Epithelial cell of prostate (primary cell): ENCODE measurements around the gene GNB1L.

ENCODE experiments used
- DNase-seq: peaks from one replicate; pipeline ENCODE4 v3.0.0-alpha.2; 2011; ENCODE audit warnings: low read depth, low spot score
- H3K27ac ChIP-seq: fragments of 450-650 bp; 2 replicates; pipeline ENCODE4 v1.5.1; 2017; ENCODE audit warnings: mild to moderate bottlenecking

GNB1L gene

DNA sequence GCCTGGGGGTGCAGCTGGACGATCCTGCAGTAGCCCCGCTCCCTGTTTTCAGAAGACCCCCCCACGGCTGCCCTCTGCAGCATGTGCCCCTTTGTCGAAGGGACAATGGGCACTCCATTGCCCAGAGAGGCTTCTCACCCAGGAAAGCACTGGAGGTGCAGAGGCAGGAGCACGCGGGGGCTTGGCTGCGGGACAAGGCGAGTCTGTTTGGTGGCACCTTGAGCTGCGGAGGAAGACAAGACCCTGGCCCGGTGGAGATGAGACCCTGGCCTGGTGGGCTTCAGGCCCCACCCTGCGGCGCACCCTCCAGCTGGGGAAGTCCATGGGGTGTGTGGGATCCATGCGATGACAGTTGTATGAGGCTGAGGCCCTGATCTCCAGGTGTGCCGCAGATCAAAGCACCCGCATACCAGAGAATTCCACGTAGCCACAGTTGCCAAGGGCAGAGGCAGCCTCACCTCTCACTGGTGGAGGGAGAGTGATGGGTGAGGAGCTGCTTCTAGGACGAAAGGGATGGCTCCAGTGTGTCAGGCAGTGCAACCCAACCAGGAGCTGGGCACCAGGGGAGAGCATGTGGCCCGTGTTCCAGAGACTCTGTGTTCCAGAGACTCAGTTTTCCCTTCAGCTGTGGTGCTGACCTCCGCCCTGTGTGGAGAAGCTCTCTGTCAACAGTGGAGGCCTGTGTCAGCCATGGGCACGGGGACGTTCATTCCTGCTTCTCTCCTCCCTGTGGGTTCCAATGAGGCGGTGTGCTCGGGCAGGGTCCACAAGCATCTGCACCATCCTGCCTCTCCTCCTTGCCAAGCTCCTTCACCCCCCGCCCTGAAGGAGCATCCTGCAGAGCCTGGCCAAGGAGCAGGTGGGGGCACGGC lies 84.1 kb downstream of the GNB1L start:
- no peak for DNase-seq
- no peak overlapping the region for H3K27ac ChIP-seq

DNA sequence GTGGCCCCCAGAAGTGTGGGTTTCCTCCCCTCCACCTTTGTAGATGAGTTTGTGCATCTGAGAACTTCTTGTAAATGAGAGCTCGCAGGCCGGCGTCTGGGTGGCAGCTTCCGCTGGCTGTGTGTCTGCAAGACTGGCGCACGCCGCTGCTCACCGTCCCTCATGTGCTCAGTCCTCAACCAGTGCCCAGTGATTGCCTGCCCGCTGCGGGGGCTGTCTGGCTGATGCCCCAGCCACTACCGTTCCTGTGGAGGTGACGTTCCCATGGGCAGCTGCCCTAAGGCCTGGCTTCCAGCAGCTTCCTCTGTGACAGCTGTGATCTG lies 85.3 kb downstream of the GNB1L start:
- no peak for DNase-seq
- H3K27ac ChIP-seq, result no peak overlapping the region

DNA sequence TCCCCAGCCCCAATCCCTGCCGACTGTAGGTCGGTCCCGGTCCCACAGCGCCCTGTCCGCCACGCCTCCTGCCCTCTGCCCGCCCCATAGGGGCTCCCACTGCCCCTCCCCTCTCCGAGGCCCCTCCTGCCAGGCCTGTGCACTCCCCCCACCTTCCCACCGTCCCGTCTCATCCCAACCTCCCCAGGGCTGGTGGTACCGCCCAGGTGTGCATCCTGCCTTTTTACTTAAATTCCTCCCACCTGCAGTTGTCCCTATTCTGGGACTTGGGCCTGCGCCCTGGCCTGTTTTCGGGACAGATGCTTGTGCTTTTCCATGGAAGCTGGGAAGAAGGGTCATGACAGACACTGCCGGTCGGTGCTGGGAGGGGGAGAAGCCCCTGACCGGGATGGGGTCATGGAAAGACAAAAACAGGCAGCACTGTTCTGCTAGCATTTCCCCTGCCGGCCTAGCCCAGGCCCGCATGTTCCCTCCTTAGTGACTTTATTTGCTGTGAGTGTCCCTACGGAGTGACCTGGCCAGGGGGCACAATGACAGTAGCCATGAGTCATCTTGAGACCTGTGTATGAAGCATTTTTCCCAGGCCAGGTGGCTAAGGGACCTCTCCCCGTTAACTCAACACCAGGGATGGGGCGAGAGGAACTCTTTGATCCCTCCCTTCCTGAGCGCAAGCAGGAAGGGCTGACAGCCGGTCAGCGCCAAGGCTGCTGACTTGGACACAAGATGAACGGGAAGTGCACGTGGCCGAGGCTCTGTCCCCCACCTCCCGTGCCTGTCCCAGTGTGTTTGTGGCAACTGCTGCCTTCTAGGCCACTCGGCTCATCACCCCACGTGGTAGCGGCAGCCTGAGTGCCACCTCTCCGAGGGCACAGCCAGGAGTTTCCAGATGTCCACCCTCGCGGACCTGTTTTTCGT lies 87.0 kb downstream of the GNB1L start:
- DNase-seq, result no peak
- no peak overlapping the region for H3K27ac ChIP-seq

DNA sequence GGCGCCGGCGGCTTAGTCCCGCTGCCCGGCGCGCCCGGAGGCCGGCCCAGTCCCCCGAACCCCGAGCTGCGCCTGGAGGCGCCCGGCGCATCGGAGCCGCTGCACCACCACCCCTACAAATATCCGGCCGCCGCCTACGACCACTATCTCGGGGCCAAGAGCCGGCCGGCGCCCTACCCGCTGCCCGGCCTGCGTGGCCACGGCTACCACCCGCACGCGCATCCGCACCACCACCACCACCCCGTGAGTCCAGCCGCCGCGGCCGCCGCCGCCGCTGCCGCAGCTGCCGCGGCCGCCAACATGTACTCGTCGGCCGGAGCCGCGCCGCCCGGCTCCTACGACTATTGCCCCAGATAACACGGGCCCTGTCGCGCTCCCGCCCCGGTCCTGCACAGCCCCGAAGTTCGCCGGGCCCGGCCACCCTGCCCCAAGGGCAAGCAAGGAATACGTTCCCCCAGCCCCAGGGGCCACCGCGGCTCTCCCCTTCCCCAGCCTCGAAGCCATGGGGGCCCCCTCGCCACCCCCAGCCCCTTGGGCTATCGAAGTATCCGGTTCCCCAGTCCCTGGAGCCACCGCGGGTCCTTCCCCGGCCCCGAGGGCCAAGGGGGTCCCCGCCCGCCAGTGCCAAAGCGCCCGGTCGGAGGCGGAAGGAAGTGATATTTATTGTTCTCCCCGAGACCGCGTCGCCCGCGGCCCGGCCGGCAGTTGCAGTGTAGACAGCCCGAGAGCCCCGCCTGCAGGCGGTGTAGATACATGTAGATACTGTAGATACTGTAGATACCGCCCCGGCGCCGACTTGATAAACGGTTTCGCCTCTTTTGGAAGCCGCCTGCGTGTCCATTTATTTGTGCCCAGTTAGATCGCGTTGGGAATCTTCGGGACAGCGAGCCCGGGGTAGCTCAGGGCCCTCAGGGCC lies 87.9 kb downstream of the GNB1L start:
- DNase-seq, result no peak
- H3K27ac ChIP-seq, result peak overlapping the region; percentile 17

DNA sequence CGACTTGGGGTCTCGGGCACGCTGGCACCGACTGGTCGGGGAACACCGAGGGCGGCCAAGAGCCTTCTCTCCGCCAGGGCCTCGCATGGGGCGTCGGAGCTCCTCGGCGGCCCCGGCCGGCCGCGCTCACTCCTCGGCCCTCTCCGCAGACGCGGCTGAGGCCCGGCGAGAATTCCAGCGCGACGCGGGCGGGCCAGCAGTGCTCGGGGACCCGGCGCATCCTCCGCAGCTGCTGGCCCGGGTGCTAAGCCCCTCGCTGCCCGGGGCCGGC lies 88.5 kb downstream of the GNB1L start:
- H3K27ac ChIP-seq, result peak overlapping the region; percentile 17
- DNase-seq, result no peak

DNA sequence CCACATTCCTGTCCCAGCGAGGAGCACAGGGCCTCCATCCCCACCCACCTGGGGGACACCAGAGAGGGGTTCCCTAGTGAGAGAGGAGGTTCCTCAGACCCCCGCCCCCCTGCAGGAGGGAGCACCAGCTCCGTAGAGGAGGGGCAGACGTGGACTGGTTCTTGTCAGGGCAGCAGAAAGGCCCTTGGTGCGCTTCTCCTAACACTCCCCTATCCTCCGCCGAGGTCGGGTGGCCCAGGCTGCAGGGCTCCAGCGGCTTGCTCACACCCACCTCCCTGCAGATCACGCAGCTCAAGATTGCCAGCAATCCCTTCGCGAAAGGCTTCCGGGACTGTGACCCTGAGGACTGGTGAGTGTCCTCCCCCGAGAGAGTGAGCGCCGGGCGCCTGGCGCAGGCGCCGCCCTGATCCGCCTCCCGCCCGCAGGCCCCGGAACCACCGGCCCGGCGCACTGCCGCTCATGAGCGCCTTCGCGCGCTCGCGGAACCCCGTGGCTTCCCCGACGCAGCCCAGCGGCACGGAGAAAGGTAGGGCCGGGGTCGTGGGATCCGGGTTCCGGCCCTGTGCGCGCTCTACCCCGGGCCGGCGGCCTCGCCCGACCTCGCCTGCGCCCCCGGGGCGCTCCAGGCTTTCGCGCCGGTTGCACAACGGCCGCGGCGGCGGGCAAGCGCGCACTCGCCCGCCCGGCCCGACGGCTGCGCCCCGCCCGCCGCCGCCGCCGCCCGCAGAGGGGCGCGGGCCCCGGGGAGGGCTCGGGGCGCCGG lies 89.0 kb downstream of the GNB1L start:
- peak overlapping the region; percentile 17 for H3K27ac ChIP-seq
- DNase-seq, result no peak

DNA sequence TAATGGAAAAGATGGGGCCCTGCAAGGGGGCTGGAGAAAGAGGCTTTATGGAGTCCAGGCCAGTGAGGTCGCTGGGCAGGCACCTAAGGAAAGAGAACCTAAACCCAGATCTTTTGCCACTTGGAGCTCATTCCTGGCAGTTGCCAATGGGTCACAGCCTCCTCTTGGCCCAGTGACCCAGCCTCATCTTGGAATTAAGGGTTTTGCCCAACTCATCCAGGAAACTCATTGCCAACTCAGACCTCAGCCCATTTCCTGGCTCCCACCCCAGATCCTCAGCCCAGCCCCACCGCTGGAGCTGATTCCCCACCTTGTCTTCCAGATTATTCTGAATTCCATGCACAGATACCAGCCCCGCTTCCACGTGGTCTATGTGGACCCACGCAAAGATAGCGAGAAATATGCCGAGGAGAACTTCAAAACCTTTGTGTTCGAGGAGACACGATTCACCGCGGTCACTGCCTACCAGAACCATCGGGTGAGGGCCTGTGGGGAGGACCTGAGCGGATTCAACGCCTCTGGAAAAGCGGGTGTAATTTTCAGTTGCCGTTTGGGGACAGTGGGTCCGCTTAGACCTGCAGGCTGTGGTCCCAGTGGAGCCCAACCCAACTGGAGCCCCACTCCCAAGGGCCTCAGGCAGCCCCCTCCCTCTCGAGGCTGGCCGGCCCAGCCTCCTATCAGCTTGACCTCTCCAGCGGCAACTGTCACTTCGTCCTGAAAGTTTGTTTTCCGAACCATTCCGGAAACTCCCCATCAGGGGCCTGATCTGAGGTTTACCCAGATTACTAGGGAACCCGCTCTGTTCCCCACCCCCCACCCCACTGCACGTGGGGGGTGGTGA lies 89.8 kb downstream of the GNB1L start:
- DNase-seq, result no peak
- no peak overlapping the region for H3K27ac ChIP-seq

DNA sequence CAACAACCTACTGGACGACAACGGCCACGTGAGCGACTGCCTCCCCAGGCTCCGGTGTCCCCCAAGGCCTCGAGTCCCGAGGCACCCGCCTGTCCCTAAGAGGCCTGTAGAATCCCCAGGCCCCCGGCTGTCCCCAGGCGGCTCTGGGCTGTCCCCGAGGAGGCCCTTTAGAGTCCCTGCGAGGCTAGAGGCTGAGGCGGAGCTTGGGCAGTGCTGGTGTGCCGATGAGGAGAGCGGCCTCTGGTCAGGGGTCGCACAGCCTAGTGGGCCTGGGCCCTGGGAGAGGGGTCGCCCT lies 90.4 kb downstream of the GNB1L start:
- no peak for DNase-seq

DNA sequence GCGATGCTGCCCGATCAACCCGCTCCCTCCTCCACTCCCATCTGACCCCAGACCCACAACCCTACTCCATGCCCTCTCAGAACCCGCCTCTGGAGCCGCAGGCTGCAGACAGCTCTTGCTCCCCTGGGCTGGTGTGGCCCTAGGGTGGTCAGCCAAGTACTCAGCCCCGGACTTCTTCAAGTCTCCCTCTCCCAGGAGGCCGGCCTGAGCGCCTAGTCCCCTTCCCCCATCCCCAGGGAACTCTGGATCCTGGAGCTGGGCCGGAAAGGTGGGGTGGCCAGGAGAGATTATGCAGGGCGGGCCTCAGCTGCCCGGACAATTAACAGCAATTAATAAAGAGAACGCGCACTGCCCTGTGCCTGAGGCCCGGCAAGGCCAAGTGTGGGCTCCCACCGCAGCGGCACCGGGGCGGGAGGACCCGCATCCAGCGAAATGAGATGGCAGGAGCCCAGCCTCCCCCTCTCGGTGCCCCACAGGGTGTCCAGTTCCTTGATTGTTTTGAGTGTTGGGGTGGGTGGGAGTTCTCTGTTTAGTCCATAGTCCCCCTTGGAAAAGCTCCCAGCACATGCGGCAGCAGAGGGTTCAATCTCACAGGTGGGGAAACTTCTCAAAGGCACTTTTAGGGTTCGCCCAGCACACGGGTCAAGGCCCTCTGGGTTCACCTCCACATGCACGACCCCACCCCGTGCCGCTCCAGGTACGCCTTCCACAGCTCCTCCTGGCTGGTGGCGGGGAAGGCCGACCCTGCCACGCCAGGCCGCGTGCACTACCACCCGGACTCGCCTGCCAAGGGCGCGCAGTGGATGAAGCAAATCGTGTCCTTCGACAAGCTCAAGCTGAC lies 91.0 kb downstream of the GNB1L start:
- no peak for DNase-seq
- no peak overlapping the region for H3K27ac ChIP-seq

More for the DNA sequence above, 90.4 kb downstream of the GNB1L start:
- H3K27ac ChIP-seq, result no peak overlapping the region

DNA sequence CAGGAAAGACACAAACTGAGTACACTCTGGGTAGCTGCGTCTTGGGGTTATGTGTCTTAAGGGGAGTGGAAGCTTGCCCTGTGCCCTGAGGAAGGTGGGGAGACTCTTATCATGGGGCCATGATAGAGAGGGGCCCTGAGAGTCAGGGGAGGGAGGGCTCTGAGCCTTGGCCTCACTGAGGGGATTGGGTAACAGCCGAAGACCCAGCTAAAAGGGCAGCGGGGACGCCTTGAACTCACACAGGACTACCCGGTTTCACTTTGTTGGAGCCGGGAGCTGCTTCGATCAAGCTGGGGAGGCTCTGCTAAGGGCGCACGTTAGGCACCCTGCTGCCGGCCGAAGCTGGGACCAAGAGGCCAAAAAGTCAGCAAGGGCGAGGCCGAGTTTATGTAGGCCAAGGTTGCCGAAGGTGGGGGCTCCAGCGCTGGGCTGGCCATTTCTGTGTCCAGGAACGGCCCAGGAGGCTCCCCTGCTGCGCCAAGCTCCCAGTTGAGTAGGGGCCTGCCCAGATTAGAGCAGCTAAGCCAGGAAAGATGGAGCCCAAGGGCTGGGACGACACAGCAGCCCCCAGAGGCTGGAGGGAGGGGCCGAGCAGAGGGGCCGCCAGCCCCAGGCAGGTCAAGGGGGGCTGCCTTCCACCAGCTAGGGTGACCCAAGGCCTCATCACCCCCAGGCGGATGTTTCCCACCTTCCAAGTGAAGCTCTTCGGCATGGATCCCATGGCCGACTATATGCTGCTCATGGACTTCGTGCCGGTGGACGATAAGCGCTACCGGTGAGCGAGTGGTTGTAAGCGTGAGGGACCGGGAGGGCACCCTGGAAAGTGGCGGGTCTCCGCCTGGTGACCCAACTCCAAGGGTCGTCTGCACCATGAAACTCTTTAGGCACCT lies 91.9 kb downstream of the GNB1L start:
- no peak for DNase-seq
- no peak overlapping the region for H3K27ac ChIP-seq

DNA sequence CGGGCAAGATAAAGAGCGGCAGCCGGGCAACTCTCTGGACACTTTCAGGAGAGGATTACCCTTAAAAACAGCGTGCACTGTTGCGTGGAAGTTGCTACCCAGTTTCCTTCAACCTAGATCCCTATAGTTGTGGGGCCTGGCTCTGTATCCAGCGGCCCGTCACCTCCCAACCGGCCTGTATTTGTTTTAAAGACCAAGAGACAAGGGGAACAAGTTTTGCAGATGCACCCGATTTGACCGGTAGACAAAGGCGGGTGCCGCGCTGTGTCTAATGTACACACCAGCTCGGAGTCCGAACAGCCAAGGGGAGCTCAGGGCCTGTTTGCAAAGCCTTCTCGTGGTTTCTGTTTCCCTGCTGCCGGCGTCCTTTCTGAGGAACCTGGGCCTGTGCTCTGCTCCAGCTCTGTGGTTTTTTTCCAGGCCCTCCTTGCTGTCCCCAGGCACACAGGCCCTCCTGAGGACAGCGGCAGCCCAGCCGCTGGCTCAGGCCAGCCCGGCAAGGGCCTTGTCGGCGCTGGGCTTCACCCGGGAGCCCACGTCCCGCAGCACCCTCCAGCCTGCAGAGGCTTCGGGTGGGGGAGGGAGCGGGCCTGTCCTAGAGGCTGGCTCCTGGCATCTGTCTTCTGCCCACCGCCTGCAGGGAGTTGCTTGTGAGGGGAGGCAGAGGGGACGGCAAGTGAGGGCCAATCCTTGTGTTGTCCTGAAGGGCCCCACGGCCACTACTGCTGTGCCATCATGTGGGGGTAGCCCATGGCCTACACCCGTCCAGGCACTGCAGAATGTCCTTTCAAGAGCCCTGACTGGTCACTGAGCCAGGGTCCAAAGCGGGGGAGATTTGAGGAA lies 92.7 kb downstream of the GNB1L start:
- H3K27ac ChIP-seq, result no peak overlapping the region
- DNase-seq, result no peak

DNA sequence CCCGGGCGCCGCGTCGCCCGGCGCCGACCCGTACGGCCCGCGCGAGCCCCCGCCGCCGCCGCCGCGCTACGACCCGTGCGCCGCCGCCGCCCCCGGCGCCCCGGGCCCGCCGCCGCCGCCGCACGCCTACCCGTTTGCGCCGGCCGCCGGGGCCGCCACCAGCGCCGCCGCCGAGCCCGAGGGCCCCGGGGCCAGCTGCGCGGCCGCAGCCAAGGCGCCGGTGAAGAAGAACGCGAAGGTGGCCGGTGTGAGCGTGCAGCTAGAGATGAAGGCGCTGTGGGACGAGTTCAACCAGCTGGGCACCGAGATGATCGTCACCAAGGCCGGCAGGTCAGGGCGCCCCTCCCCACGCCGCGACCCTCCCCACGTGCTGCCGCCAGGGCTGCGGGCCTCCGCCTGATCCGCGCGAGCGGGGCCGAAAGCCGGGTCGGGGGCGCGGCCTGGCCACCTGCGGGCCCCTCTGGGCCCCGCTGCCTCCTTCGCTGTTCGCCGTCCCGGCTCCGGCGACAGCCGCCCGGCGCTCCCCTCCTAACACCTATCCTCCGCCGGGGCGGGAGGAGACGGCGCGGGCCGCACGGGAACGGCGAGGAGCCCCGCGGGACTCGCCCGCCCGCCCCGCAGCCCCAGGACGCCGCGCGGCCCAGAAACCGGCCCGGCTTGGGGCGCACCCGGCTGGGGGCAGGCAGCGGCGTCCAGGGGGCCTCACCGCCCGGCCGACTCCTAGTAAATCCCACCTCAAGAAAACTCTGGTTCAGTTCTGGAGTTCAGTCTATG lies 93.5 kb downstream of the GNB1L start:
- no peak for DNase-seq
- no peak overlapping the region for H3K27ac ChIP-seq

DNA sequence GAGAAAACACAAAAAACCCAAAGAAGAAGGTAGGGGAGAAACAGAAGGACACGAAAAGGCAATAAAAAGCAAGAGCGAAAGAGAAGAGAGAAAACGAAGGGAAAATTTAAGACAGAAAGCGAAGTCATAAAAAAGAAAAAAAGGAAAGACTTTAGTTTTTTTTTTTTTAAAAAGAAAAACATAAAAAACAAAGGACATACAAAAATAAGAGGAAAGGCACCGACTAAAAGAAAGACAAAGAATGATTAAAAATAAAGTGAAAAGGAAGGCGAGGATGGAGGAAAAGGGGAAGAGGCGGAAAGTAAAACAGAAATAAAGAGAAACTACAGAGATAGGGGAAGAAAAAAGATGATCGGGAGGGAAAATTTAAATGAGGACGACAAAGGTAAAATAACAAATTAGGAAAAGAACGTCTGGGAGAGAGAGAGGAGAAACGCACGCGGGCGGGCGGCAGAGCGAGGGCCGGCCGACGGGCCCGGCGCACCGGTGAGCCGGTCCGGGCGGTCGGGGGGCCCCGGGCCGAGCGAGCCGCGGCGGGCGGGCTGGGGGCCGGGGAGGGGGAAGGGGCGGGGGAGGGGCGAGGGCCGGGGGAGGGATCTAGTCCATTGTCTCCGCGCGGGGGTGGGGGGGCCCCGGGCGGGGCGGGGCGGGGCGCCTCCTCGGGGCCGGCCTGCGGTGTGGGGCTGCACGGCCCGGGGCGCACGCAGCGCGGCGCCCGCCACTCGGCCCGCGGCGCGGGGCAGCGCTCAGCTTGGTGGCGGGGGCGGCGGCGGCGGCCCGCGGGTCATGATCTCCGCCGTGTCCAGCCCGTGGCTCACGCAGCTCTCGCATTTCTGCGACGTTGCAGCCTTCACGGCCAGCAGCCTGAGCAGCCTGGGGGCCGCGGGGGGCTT lies 94.4 kb downstream of the GNB1L start, which contains the start of gene TBX1:
TBX1 (plus strand) TSS at position 721 of the 893 bp plus-strand sequence; CDS start at position 787, 66 bp downstream.
- no peak for DNase-seq
- H3K27ac ChIP-seq, result no peak within 1 kb of the TSS

DNA sequence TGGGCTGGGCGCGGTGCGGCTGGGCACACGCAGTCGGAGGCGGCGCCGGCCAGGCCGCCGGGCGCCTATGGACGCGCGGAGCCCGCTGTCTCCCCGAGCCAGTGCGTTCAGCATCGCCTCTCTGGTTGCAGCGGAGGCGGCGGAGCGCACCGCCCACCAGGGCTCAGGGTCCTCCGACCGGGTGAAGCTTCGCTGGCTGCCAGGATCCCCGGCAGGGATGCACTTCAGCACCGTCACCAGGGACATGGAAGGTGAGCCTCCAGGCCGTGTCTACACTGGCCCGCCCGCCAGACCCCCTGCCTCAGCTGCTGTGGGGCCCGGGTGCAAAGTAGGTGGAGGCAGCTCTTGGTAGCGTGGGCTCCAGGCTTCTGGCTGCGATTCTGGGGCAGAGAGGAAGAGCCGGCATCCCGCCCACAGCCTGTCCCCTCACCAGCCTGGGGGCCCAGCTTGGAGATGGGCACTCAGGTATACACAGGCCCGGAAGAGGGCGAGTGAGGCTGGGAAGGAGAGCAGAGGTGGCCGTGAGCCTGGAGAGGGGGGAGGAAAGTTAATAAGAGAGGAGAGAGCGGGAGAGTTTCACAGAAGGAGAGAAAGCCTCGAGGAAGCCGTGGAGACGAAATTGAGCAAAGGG lies 95.1 kb downstream of the GNB1L start:
- no peak for DNase-seq
- no peak overlapping the region for H3K27ac ChIP-seq
